Measurements from ENCODE around the gene ANKRD52.
A peak's percentile ranks its signal among the peaks of the same experiment; 100 is the strongest.

ANKRD52 gene

GRCh38 chr12:56224954-56225353, 33.2 kb downstream of the ANKRD52 start:
- no peak for DNase-seq
- Histone ChIP-seq H3K27ac (no peak overlapping the region), H3K4me3 (ENCODE audit: low read depth, low read length) (peak overlapping the region; percentile 53)

DNA sequence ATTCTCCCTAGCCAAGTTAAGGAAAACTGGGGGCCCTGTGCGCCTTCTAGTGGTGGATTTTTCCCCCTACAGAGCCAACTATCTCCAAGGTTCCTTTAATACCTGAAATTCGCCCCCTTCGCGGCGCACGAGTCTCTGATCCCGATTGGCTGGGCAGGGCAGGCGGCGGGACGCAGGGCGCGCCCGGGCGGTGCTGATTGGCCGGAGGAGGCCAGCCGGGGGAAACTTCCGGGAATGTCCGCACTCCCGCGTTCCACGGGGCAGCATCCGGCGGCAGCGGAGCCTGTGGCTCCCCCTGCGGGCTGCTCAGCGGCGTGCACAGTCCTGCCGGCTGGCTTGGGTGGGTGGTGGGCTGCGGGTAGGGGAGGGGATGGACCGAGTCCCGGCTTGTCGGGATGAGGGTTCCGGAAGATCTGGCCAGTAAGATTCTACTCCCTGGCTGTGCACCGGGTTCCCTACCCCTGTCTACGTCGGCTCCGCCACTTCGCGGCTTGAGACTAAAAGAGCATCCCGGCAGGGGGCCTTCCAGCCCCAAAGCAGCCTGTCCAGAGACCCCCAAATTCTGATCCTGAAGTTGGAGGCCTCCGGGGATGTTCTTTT, 34.0 kb downstream of the ANKRD52 start, which contains the start of gene NABP2:
TSS of gene NABP2 (plus strand) at position 241 of the 600 bp plus-strand sequence. CDS start 515 bp downstream, outside the sequence.
- Histone ChIP-seq H3K27ac (peak within 1 kb of the TSS; percentile 85), H3K36me3 (peaks cover 2% of the 10 kb centered on the region; the same call in 1 of the 2 replicates), H3K4me3 (ENCODE audit: low read depth, low read length) (peak within 1 kb of the TSS; percentile 53), H3K27me3 (ENCODE audit: insufficient read depth, low read depth, severe bottlenecking) (no peaks in the 10 kb centered on the region), H3K9me3 (ENCODE audit: severe bottlenecking) (no peaks in the 10 kb centered on the region)
- peak; percentile 94 for DNase-seq
- peak; percentile 55 for TF ChIP-seq CTCF (IDR thresholded peaks at IDR 0.05; ENCODE audit: low read depth, low read length)

More at GRCh38 chr12:56224954-56225353, 33.2 kb downstream of the ANKRD52 start:
- Histone ChIP-seq H3K9me3 (ENCODE audit: severe bottlenecking) (no peaks in the 10 kb centered on the region), H3K36me3 (peaks cover 3% of the 10 kb centered on the region; the same call in 1 of the 2 replicates), H3K27me3 (ENCODE audit: insufficient read depth, low read depth, severe bottlenecking) (no peaks in the 10 kb centered on the region)
- no peak for TF ChIP-seq CTCF (IDR thresholded peaks at IDR 0.05; ENCODE audit: low read depth, low read length)

- Histone ChIP-seq H3K4me3 (ENCODE audit: low read depth, low read length) (no peak overlapping the region), H3K9me3 (ENCODE audit: severe bottlenecking) (no peaks in the 10 kb centered on the region), H3K36me3 (no peaks in the 10 kb centered on the region; the same call in 1 of the 2 replicates), H3K27ac (peak overlapping the region; percentile 85), H3K27me3 (ENCODE audit: insufficient read depth, low read depth, severe bottlenecking) (no peaks in the 10 kb centered on the region)
- DNase-seq, result no peak
- no peak for TF ChIP-seq CTCF (IDR thresholded peaks at IDR 0.05; ENCODE audit: low read depth, low read length)
These were observed 34.5 kb downstream of the ANKRD52 start for GRCh38 chr12:56223571-56224101.

GRCh38 chr12:56222531-56222895, 35.7 kb downstream of the ANKRD52 start:
- H3K27ac ChIP-seq, result peak overlapping the region; percentile 85
- H3K36me3 ChIP-seq, result no peaks in the 10 kb centered on the region; the same call in 1 of the 2 replicates
- no peaks in the 10 kb centered on the region for H3K9me3 ChIP-seq (ENCODE audit: severe bottlenecking)
- no peak for DNase-seq
- H3K4me3 ChIP-seq (ENCODE audit: low read depth, low read length), result peak overlapping the region; percentile 67
- H3K27me3 ChIP-seq (ENCODE audit: insufficient read depth, low read depth, severe bottlenecking), result no peaks in the 10 kb centered on the region
- TF ChIP-seq CTCF (IDR thresholded peaks at IDR 0.05; ENCODE audit: low read depth, low read length), result no peak

DNA sequence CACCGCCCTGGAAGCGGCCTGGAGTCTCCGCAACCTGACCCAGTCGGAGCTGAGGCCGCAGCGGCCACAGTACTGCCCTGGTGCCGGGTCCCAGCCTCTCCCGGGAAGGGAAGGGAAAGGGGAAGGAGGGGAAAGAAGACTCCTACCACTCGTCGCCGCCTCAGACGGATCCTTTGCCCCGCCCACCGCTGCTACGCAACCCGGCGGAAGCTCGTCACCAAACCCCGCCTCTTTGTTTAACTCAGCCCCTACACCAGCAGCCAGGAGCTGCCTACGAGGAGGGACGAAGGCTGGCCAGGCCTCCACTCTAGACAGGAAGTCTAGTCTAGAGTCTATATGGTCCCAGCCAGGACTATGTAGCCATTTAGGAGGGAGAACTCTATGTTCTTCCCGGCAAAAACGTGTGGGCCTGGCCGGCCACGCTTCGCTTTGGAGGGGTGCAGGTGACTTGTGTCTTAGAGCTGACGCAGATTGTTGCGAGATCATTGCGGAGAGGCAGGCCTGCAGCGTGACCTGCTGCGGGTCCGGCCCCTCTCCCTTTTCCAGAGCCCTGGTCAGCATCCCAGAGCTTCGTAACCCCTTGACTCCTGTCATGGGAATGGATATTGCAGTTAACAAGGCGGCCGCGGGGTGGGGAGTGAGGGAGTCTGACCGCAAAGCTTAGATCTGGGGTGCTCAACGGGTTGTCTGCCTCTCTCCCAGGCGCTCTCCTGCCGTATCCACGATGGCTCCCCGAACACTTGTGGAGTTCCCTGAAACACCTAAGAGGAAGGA, 36.2 kb downstream of the ANKRD52 start, which contains the start of gene RNF41:
TSS of gene RNF41 (minus strand) at position 166 of the 774 bp plus-strand sequence. CDS start 7,875 bp downstream, outside the sequence.
- Histone ChIP-seq H3K27me3 (ENCODE audit: insufficient read depth, low read depth, severe bottlenecking) (no peaks in the 10 kb centered on the region), H3K9me3 (ENCODE audit: severe bottlenecking) (no peaks in the 10 kb centered on the region), H3K36me3 (no peaks in the 10 kb centered on the region; the same call in 1 of the 2 replicates), H3K4me3 (ENCODE audit: low read depth, low read length) (peak within 1 kb of the TSS; percentile 67), H3K27ac (peak within 1 kb of the TSS; percentile 85)
- TF ChIP-seq CTCF (IDR thresholded peaks at IDR 0.05; ENCODE audit: low read depth, low read length), result 0 out of 2 replicates have a peak, but pooled peaks have one; percentile 10
- DNase-seq, result peak; percentile 97
